Spleen (tissue), 11 donors: ENCODE results near the gene HYAL1. TPM values are rescaled to one million over a fixed set of nuclear protein-coding genes. Genes with fewer than 3 reads are reported as not detected.

ENCODE experiments used
- DNase-seq: peaks from one replicate; pipeline ENCODE4 v3.0.0-alpha.2; 2020
- H3K27ac ChIP-seq, 8 donors: fragments of 200-600 bp; sonication (generic) in 7 of 8; 1 replicate in 4 of 8; 2 replicates in 4 of 8; pipeline versions ENCODE4 v1.5.0 to v1.8.0; 2016 to 2021; ENCODE audit warnings: inconsistent platforms in 4 of 8, mild to moderate bottlenecking in 4 of 8, moderate library complexity in 1 of 8
- H3K27me3 ChIP-seq, 7 donors: fragments of 200-600 bp; sonication (generic) in 6 of 7; replicated peaks in 1 of 7; 1 replicate in 4 of 7; 2 replicates in 3 of 7; pipeline versions ENCODE4 v1.5.0 to v1.8.0; 2016 to 2021; ENCODE audit warnings: inconsistent platforms in 3 of 7, mild to moderate bottlenecking in 1 of 7
- H3K36me3 ChIP-seq, 6 donors: fragments of 200-600 bp; sonication (generic) in 5 of 6; 1 replicate in 4 of 6; 2 replicates in 2 of 6; pipeline versions ENCODE4 v1.5.0 to v1.8.0; 2016 to 2021; ENCODE audit warnings: inconsistent platforms in 2 of 6
- H3K4me1 ChIP-seq, 6 donors: fragments of 200-600 bp; sonication (generic) in 5 of 6; 1 replicate in 3 of 6; 2 replicates in 3 of 6; pipeline versions ENCODE4 v1.5.0 to v1.8.0; 2016 to 2021; ENCODE audit warnings: inconsistent platforms in 3 of 6
- H3K4me3 ChIP-seq, 8 donors: fragments of 200-600 bp; sonication (generic) in 7 of 8; 1 replicate in 4 of 8; 2 replicates in 4 of 8; pipeline versions ENCODE4 v1.5.0 to v1.8.0; 2016 to 2021; ENCODE audit warnings: inconsistent platforms in 4 of 8, mild to moderate bottlenecking in 4 of 8, moderate library complexity in 2 of 8
- H3K9me3 ChIP-seq, 8 donors: fragments of 200-600 bp; sonication (generic) in 7 of 8; 1 replicate in 4 of 8; 2 replicates in 4 of 8; pipeline versions ENCODE4 v1.5.0 to v1.8.0; 2016 to 2021; ENCODE audit warnings: inconsistent platforms in 4 of 8
- CTCF ChIP-seq, 11 experiments: fragments of 200-600 bp in 7 of 11; fragments of 450-650 bp in 4 of 11; sonication (generic) in 4 of 11; IDR thresholded peaks in 8 of 11; conservative IDR thresholded peaks in 3 of 11; 1 replicate in 7 of 11; 2 replicates in 4 of 11; pipeline versions ENCODE4 v1.4.0 to v1.8.0; 2016 to 2021; ENCODE audit warnings: antibody characterized with exemption in 11 of 11, inconsistent platforms in 4 of 11, mild to moderate bottlenecking in 1 of 11
- POLR2A ChIP-seq, 3 donors: fragments of 450-650 bp; IDR thresholded peaks; one replicate each; pipeline ENCODE4 v1.5.1; 2017; ENCODE audit warnings: antibody characterized with exemption in 3 of 3, mild to moderate bottlenecking in 1 of 3
- POLR2AphosphoS5 ChIP-seq, 3 donors: sonication (generic); formaldehyde crosslinking; IDR thresholded peaks; one replicate each; pipeline ENCODE4 v1.5.1; 2017; ENCODE audit warnings: antibody characterized with exemption in 3 of 3
- WGBS, 5 donors: extraction: QIAGEN DNeasy Blood & Tissue Kit in 3 of 5; methylation state at CpG; one replicate each; pipeline versions ENCODE4 v1.1.5 to v1.1.7; 2013 to 2018; 5-methylcytosine and 5-hydroxymethylcytosine counted together
- intact Hi-C: fragments of 100-400 bp; cut with DNase I; formaldehyde crosslinking; loops from one replicate; pipeline ENCODE4 v1.15.0; 2023; ENCODE audit warnings: low total_unique reads
- polyA plus RNA-seq, 3 donors: library from polyadenylated mRNA; stranded (reverse); fragments of 200-250 nt; gene quantifications; one replicate each; pipeline ENCODE4 v1.2.1, GENCODE V29; 2013
- total RNA-seq, 7 donors: library from RNA; depleted of rRNA in 3 of 7; stranded (reverse); fragments of >200 nt in 3 of 7; fragmentation: NEBNext Ultra II Directional in 4 of 7; extraction: Animal tissue kit (Norgen Biotek cat#: 25700) in 4 of 7; gene quantifications; one replicate each; pipeline versions ENCODE4 v1.1.0 to v1.2.1, GENCODE V29; 2016 to 2021
- donor health status: healthy with polysubstance abuse.
- donor health status: DM: no; HTN: no; CAD: no; lungs with moderate emphysema.
- donor health status: DM: no; HTN: no; CAD: no.
- donor health status: Bipolar disorder and iron deficiency.
- donor health status: healthy.
- donor health status: DM: no; HTN: no; CAD: no.
- donor health status: DM: yes; HTN: yes; CAD: no.

HYAL1 gene
- total and polyA plus RNA-seq, 10 donors: 18.2 to 172 (median 97.8) TPM

- 90 to 96% (median 95%) methylated on average over 8 of the region's 8 CpGs for WGBS, 5 donors
- H3K36me3 ChIP-seq: peaks cover 0 to 48% (median 34%) of the 10 kb centered on the region in 6 donors
- H3K4me1 ChIP-seq: peaks cover 37 to 95% (median 72%) of the 10 kb centered on the region in 6 donors
- peak overlapping the region in 5 of 8 donors; percentile 34 to 96 (median 95) for H3K27ac ChIP-seq
- TF ChIP-seq POLR2AphosphoS5 (IDR thresholded peaks at IDR 0.05) (no peak), POLR2A (IDR thresholded peaks at IDR 0.05) (no peak), CTCF (IDR thresholded peaks at IDR 0.05 in 8 of 11, conservative IDR thresholded peaks at IDR 0.05 in 3 of 11) (no peak)
- intact Hi-C loops: loop anchor here (10.0 kb wide), 1 partner anchor 91 kb away; the partner anchor contains the start of gene GNAI2
- no peak overlapping the region for H3K4me3 ChIP-seq
- H3K9me3 ChIP-seq: no peaks in the 10 kb centered on the region
- DNase-seq: peak; percentile 71
- no peaks in the 10 kb centered on the region for H3K27me3 ChIP-seq
Measured at GRCh38 chr3:50326182-50326541, 22.8 kb upstream of the HYAL1 start.

- DNase-seq: peak; percentile 64
- intact Hi-C loops: loop anchor here (10.0 kb wide), 1 partner anchor 91 kb away; the partner anchor contains the start of gene GNAI2
- Histone ChIP-seq H3K27me3 (no peaks in the 10 kb centered on the region), H3K4me3 (no peak overlapping the region), H3K9me3 (no peaks in the 10 kb centered on the region), H3K4me1 (peaks cover 37 to 93% (median 74%) of the 10 kb centered on the region in 6 donors), H3K27ac (peak overlapping the region in 7 of 8 donors; percentile 22 to 96 (median 93)), H3K36me3 (peaks cover 0 to 48% (median 28%) of the 10 kb centered on the region in 6 donors)
- WGBS, 5 donors: 78 to 89% (median 82%) methylated on average over 11 of the region's 11 CpGs
- TF ChIP-seq POLR2A (IDR thresholded peaks at IDR 0.05): no peak
- no peak for TF ChIP-seq CTCF (IDR thresholded peaks at IDR 0.05 in 8 of 11, conservative IDR thresholded peaks at IDR 0.05 in 3 of 11)
- no peak for TF ChIP-seq POLR2AphosphoS5 (IDR thresholded peaks at IDR 0.05)
Measured at GRCh38 chr3:50325497-50326181, 22.3 kb upstream of the HYAL1 start.

GRCh38 chr3:50325113-50325480, 21.7 kb upstream of the HYAL1 start:
- Histone ChIP-seq H3K27me3 (no peaks in the 10 kb centered on the region), H3K4me1 (peaks cover 37 to 93% (median 79%) of the 10 kb centered on the region in 6 donors), H3K9me3 (no peaks in the 10 kb centered on the region), H3K4me3 (no peak overlapping the region), H3K36me3 (peaks cover 0 to 48% (median 23%) of the 10 kb centered on the region in 6 donors), H3K27ac (peak overlapping the region in 7 of 8 donors; percentile 86 to 96 (median 93))
- intact Hi-C loops: loop anchor here (10.0 kb wide), 1 partner anchor 90 kb away; the partner anchor contains the start of gene GNAI2
- 74 to 96% (median 83%) methylated on average over 2 of the region's 2 CpGs for WGBS, 5 donors
- TF ChIP-seq CTCF (IDR thresholded peaks at IDR 0.05 in 8 of 11, conservative IDR thresholded peaks at IDR 0.05 in 3 of 11): no peak
- no peak for TF ChIP-seq POLR2AphosphoS5 (IDR thresholded peaks at IDR 0.05)
- no peak for TF ChIP-seq POLR2A (IDR thresholded peaks at IDR 0.05)
- DNase-seq: no peak
